GM19023 (cell line): Measurements from ENCODE around the gene PTGER2.
A peak's percentile ranks its signal among the peaks of the same experiment; 100 is the strongest.

Source experiments
- ATAC-seq: cut with Tn5 transposase; IDR thresholded peaks from one replicate; pipeline ENCODE4 v1.9.1; 2021; ENCODE audit warnings: mild to moderate bottlenecking, moderate library complexity; ENCODE audit not compliant: unreplicated experiment

PTGER2 gene

GRCh38 chr14:52333823-52334657, 19.9 kb downstream of the PTGER2 start:
- ATAC-seq: no peak

DNA sequence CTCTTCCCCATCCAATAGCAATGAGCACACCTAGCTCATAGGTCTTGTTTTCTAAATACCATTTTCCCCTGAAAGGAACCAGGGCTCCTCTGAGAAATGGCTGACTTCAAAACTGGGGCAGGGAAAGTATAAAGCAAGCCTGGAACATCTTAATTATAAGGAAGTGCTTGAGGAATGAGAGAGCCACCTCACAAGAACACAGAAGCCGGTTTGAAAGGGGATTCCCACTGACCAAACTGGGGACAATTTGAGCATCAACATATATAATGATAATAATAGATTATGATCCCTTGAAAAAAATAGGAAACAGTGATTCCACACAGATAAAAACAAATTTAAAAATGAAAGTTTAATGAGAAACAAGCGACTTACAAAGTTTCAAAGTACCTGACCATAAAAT, 22.1 kb downstream of the PTGER2 start:
- no peak for ATAC-seq

DNA sequence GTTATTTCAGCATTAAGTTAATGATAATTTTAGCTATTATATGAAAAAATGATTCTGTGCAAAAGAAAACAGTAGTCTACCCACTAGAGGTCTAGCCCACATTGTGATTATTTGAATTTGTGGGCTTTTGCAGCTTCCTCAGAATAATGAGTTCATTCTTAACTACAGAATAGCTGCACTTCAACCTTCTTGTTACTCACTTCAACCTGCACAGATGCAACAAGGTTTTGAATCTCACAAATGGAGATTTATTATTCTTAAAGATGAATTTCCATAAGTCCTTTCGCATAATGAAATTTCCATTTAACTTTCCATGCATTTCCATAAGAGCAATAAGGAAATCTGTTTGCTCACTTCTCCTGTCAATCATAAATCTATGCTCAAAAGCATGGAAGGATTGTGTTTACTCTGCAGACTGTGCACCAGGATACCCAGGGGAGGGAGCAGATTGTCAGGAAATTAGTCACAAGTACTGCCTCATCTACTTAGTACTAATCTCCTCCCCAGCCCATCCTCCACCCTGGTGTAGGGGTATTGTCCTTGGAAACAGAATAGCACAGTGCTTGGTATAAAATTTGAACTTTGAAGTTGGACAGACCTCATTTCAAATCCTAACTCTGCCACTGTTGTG, 24.1 kb downstream of the PTGER2 start:
- ATAC-seq: no peak

DNA sequence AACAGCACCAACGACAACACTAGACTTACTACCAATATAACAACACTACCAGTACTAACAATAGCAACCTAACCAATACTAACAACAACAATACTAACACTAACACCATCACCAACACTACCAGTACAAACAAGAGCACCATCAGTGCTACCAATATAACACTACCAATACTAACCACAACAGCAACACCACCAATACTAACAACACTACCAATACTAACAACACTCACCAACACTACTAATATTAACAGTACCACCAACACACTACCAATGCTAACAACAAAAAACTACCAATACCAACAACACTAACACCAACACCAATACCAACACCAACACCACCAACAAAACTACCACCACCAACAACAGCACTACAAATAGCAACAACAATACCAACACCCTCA, 25.1 kb downstream of the PTGER2 start:
- no peak for ATAC-seq

DNA sequence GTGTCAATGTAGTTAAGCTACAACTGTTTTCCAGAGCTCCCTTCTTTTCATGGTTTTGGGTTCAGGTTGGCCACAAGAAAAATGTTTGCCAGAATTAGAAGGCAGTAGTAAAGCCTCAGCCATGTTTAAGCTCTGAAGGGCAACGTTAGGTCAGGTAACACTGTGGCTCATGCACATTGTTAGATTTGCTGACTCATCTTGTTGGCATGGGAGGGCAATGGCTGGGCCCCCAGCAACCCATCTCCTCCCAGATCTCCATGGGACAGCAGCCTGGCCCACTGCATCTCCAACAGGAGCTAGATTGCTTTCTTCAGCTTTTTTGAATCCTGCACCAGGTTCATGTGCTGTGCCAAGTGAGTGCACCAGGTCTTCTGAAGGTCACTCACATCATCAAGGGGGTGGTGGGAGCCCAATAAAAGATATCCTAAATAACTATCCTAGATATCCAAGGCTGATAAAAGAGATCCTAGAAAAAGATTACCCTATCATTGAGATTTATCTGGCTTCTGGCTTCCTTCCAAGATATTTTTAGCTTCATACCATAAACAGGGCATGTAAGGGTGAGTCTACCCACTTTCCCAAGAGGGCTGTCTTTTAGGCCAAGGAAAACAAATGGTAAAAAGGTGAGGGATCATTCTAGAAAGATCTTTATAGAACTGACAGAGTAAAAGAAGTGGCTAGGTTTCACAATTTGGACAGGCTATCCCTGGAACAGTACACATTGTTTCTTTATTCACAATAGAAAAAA, 28.9 kb downstream of the PTGER2 start:
- ATAC-seq: no peak

GRCh38 chr14:52346778-52347177, 32.7 kb downstream of the PTGER2 start:
- no peak for ATAC-seq

- no peak for ATAC-seq
These were observed 34.2 kb downstream of the PTGER2 start for GRCh38 chr14:52348279-52348678.

DNA sequence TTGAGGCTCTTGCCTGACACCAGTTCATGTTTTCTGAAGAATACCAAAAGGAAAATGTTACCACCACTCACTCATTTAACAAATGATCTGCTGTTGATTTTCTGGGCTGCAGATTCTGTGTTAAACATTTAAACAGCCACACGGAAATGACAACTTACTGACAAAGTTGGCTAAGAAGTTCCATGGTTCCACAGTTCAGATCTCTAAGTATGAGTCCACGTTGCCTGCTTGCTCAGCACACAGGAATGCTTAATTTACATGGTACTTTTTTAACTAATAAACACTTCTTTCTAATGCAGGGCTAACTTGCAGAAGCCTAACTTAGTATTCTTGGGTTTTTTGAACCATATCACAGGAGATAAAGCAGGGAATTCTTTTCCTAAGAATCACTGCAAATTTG, 34.7 kb downstream of the PTGER2 start:
- ATAC-seq: no peak

DNA sequence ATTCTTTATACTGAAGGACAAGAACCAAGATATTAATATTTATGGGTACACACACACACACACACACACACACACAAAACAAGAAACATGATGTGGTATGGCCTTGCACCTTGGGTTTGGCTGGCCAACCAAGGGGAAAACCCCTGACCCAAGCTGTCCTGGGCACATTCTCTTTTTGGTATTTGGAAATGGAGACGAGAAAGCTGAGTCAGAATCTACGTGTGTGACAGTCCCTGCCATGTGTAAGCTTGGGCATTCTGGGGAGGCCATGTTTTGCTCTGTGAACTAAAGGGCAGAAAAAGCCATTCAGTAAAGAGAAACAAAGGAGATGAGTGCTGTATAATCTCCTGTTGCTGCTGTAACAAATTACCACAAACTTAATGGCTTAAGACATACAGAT, 35.6 kb downstream of the PTGER2 start:
- ATAC-seq: no peak

DNA sequence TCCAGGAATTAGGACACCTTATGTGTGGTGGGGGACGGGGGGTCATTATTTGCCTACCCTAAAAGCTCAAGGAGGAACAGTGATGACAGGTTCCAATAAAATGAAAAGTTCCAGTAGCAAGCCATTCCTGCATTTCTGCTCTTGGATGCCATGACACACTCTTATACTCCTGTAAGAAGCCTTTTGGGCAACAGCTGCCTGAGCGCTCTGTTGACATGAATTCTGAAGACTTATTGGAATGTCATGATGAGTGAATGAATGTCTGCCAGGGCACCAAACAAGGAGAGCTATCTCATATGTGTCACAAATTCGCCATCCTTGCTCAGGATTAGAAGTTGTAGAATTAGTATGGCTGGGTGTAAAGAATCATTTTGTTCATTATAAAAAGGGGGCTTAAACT, 36.3 kb downstream of the PTGER2 start:
- ATAC-seq: no peak

DNA sequence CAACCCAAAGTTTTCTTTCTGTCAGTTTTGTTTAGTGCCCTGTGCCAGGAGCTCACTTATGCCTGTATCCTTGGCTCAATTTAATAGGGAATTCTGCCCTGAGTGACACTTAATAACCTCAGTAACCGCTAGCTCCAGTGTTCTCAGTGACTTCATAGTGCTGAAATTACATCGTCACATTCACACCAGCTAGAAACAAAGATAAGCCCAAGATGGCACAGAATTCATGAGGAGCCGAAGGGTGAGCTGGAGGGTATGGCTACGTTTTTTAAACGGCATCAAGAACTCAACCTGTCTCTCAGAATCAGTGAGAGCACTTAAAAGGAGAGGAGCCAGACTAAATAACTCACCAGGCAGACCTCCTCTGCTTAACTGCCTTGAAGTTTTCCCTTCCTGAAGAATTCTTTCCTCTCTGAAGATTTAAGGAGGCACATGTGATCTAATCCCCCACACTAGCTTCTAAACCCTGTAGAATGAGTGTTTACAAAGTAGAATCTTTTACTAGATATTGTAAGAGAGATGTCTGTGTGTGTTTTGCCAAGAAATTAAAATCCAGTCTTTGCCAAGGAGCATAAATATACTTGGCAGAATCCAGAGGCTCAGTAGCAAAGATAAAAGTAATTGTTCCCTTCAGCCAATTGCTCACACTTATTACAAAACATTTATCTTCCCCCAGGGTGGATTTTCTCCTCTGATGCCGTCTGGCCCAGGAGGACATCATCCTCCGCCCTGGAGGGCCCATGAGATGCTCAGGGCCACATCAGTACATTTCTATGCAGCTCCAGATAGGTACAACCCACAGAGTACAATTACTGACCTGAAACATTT, 37.3 kb downstream of the PTGER2 start:
- ATAC-seq: peak; percentile 23

GRCh38 chr14:52352061-52352491, 38.0 kb downstream of the PTGER2 start:
- peak; percentile 62 for ATAC-seq

DNA sequence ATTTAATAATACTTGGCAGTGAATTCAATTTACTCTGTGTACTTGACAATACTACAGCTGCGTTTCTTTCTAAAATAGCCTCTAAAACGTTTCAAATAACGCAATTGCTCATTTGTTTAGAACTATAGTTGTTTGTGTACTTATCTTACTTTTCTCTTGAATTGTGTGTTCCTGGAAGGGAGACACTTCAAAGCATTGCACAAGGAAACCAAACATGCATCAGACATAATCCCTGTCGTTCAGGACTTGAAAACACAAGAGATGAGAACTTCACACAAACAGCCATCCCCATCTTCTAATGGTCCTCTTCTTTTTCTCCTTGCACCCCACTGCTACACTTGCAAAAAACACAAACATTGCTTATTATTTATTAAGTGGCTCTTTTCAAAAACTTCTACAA, 38.5 kb downstream of the PTGER2 start:
- no peak for ATAC-seq

DNA sequence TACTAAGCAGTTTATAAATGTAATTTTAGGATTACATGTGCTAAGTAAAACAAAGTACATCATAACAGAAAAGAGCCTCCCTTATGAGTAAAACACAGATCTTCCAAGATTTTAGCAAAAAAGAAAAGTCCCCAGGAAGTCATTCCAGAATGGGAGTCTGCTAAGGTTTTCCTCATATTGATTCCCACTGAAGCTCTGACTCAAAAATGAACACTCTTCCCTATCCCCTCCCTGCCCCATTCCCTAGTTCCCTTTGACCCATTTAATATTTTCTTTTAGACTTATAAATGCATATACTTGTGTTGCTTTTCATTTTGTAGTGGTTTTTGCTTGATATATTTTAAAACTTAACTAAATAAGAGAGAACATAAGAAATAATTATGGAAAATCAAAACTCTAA, 40.1 kb downstream of the PTGER2 start:
- ATAC-seq: no peak

- ATAC-seq: no peak
These were observed 40.9 kb downstream of the PTGER2 start for GRCh38 chr14:52355016-52355431.

GRCh38 chr14:52355526-52355925, 41.4 kb downstream of the PTGER2 start:
- no peak for ATAC-seq

GRCh38 chr14:52356025-52356424, 41.9 kb downstream of the PTGER2 start:
- ATAC-seq: no peak

GRCh38 chr14:52360831-52361230, 46.7 kb downstream of the PTGER2 start:
- no peak for ATAC-seq

- no peak for ATAC-seq
These were observed 49.1 kb downstream of the PTGER2 start for GRCh38 chr14:52363041-52363704.

- ATAC-seq: no peak
These were observed 49.8 kb downstream of the PTGER2 start for GRCh38 chr14:52363961-52364360.
